ENCODE data around the gene GALNT6. TPM values are rescaled to one million over a fixed set of nuclear protein-coding genes. Genes with fewer than 3 reads are reported as not detected.

The GALNT6 gene
- total and polyA plus RNA-seq, 8 donors, result 3.4 to 155 (median 24.6) TPM

- DNase-seq, result peak in 1 of 2 donors; percentile 63
- H3K4me3 ChIP-seq, result no peak overlapping the region
- no peaks in the 10 kb centered on the region for H3K27me3 ChIP-seq
- H3K4me1 ChIP-seq, result peaks cover 0 to 4% (median 0%) of the 10 kb centered on the region in 4 donors
- 83 to 88% (median 87%) methylated on average over 4 to 11 of the region's 11 CpGs for WGBS, 5 donors
- H3K36me3 ChIP-seq, result peaks cover 0 to 72% (median 49%) of the 10 kb centered on the region in 4 donors
- intact Hi-C loops (cut with DNase I; ENCODE audit: low total_unique reads), result no loop called here
- H3K9me3 ChIP-seq, result no peaks in the 10 kb centered on the region
- TF ChIP-seq CTCF (IDR thresholded peaks at IDR 0.05) (no peak), POLR2A (IDR thresholded peaks at IDR 0.05) (no peak), POLR2AphosphoS5 (IDR thresholded peaks at IDR 0.05) (no peak), EP300 (IDR thresholded peaks at IDR 0.05) (no peak)
- no peak overlapping the region for H3K27ac ChIP-seq
Observed at GRCh38 chr12:51377099-51377984, 13.9 kb downstream of the GALNT6 start.

GRCh38 chr12:51374856-51375255 is 16.4 kb downstream of the GALNT6 start:
- Histone ChIP-seq H3K9me3 (no peaks in the 10 kb centered on the region), H3K4me3 (no peak overlapping the region), H3K4me1 (peaks cover 0 to 18% (median 11%) of the 10 kb centered on the region in 4 donors), H3K36me3 (peaks cover 0 to 66% (median 37%) of the 10 kb centered on the region in 4 donors), H3K27ac (no peak overlapping the region), H3K27me3 (no peaks in the 10 kb centered on the region)
- DNase-seq, result no peak
- 67 to 83% (median 76%) methylated on average over 5 of the region's 5 CpGs for WGBS, 5 donors
- TF ChIP-seq CTCF (IDR thresholded peaks at IDR 0.05), result no peak
- TF ChIP-seq POLR2AphosphoS5 (IDR thresholded peaks at IDR 0.05), result no peak
- TF ChIP-seq EP300 (IDR thresholded peaks at IDR 0.05), result no peak
- no peak for TF ChIP-seq POLR2A (IDR thresholded peaks at IDR 0.05)
- intact Hi-C loops (cut with DNase I; ENCODE audit: low total_unique reads), result no loop called here

GRCh38 chr12:51374361-51374760 is 16.8 kb downstream of the GALNT6 start:
- Histone ChIP-seq H3K27me3 (no peaks in the 10 kb centered on the region), H3K36me3 (peaks cover 0 to 61% (median 32%) of the 10 kb centered on the region in 4 donors), H3K9me3 (no peaks in the 10 kb centered on the region), H3K4me1 (peaks cover 0 to 23% (median 11%) of the 10 kb centered on the region in 4 donors), H3K4me3 (no peak overlapping the region), H3K27ac (no peak overlapping the region)
- intact Hi-C loops (cut with DNase I; ENCODE audit: low total_unique reads), result no loop called here
- no peak for TF ChIP-seq POLR2AphosphoS5 (IDR thresholded peaks at IDR 0.05)
- TF ChIP-seq POLR2A (IDR thresholded peaks at IDR 0.05), result no peak
- TF ChIP-seq CTCF (IDR thresholded peaks at IDR 0.05), result no peak
- TF ChIP-seq EP300 (IDR thresholded peaks at IDR 0.05), result no peak
- no peak for DNase-seq
- 74 to 92% (median 86%) methylated on average over 2 of the region's 2 CpGs for WGBS, 5 donors

GRCh38 chr12:51373187-51373586 is 18.0 kb downstream of the GALNT6 start:
- Histone ChIP-seq H3K4me1 (peaks cover 9 to 30% (median 11%) of the 10 kb centered on the region in 4 donors), H3K27ac (no peak overlapping the region), H3K4me3 (no peak overlapping the region), H3K9me3 (no peaks in the 10 kb centered on the region), H3K27me3 (no peaks in the 10 kb centered on the region), H3K36me3 (peaks cover 0 to 49% (median 23%) of the 10 kb centered on the region in 4 donors)
- intact Hi-C loops (cut with DNase I; ENCODE audit: low total_unique reads), result no loop called here
- 82 to 95% (median 83%) methylated on average over 3 of the region's 3 CpGs for WGBS, 5 donors
- TF ChIP-seq POLR2AphosphoS5 (IDR thresholded peaks at IDR 0.05) (no peak), CTCF (IDR thresholded peaks at IDR 0.05) (no peak), POLR2A (IDR thresholded peaks at IDR 0.05) (no peak), EP300 (IDR thresholded peaks at IDR 0.05) (no peak)
- DNase-seq, result no peak

Data from stomach (tissue), 9 donors.